Keratinocyte (primary cell): ENCODE measurements around the gene CAP2. TPM values are rescaled to one million over a fixed set of nuclear protein-coding genes. Genes with fewer than 3 reads are reported as not detected.

ENCODE experiments used
- DNase-seq: peaks from one replicate; pipeline ENCODE4 v3.0.0-alpha.2; 2011; ENCODE audit warnings: low read depth, missing footprints, low spot score
- FAIRE-seq: peaks from 2 replicates; lab custom pipeline; 2011; peaks lifted over from hg19 to GRCh38; lab: Jason Lieb, UNC
- H2AFZ ChIP-seq: 2 replicates; pipeline ENCODE4 v1.6.0; 2012; ENCODE audit warnings: low read length, control low read depth, inconsistent platforms; ENCODE audit not compliant: control insufficient read depth
- H3K27ac ChIP-seq: 2 replicates; pipeline ENCODE4 v1.5.1; 2011; ENCODE audit warnings: low read length; ENCODE audit not compliant: control insufficient read depth, insufficient read depth
- H3K27me3 ChIP-seq: 3 replicates; pipeline ENCODE4 v1.6.0; 2011; ENCODE audit warnings: low read length; ENCODE audit not compliant: control insufficient read depth, insufficient read depth; ENCODE audit errors: extremely low read depth
- H3K36me3 ChIP-seq, 2 experiments: 2 replicates in 1 of 2; 3 replicates in 1 of 2; pipeline ENCODE4 v1.5.1; 2011; ENCODE audit warnings: low read length in 2 of 2, mild to moderate bottlenecking in 1 of 2; ENCODE audit not compliant: control insufficient read depth in 2 of 2, insufficient read depth in 2 of 2; ENCODE audit errors: extremely low read depth in 1 of 2
- H3K4me1 ChIP-seq: 3 replicates; pipeline ENCODE4 v1.5.1; 2011; ENCODE audit warnings: low read length; ENCODE audit not compliant: control insufficient read depth, insufficient read depth; ENCODE audit errors: extremely low read depth
- H3K4me2 ChIP-seq: 3 replicates; pipeline ENCODE4 v1.6.0; 2011; ENCODE audit warnings: low read depth, low read length; ENCODE audit not compliant: control insufficient read depth, insufficient read depth; ENCODE audit errors: extremely low read depth
- H3K4me3 ChIP-seq, 3 experiments: fragments of 200-600 bp in 1 of 3; sonication (generic) in 1 of 3; 2 replicates in 2 of 3; 3 replicates in 1 of 3; pipeline ENCODE4 v1.5.1; 2011 to 2016; ENCODE audit warnings: low read length in 3 of 3, mild to moderate bottlenecking in 3 of 3, control low read depth in 2 of 3, inconsistent platforms in 1 of 3, low read depth in 1 of 3, mixed read lengths in 1 of 3, mixed run types in 1 of 3, moderate library complexity in 1 of 3; ENCODE audit not compliant: control insufficient read depth in 2 of 3, insufficient read depth in 2 of 3; ENCODE audit errors: extremely low read depth in 1 of 3
- H3K79me2 ChIP-seq: 2 replicates; pipeline ENCODE4 v1.6.0; 2012; ENCODE audit warnings: low read length; ENCODE audit not compliant: control insufficient read depth, insufficient read depth
- H3K9ac ChIP-seq: 3 replicates; pipeline ENCODE4 v1.6.0; 2011; ENCODE audit warnings: low read length; ENCODE audit not compliant: control insufficient read depth, insufficient read depth; ENCODE audit errors: extremely low read depth
- H3K9me1 ChIP-seq: 3 replicates; pipeline ENCODE4 v1.6.0; 2011; ENCODE audit warnings: low read length; ENCODE audit not compliant: control insufficient read depth, insufficient read depth; ENCODE audit errors: extremely low read depth
- H3K9me3 ChIP-seq: 2 replicates; pipeline ENCODE4 v1.5.1; 2012; ENCODE audit warnings: low read depth, low read length; ENCODE audit not compliant: control insufficient read depth
- H4K20me1 ChIP-seq: 3 replicates; pipeline ENCODE4 v1.6.0; 2011; ENCODE audit warnings: low read length; ENCODE audit not compliant: control insufficient read depth, insufficient read depth; ENCODE audit errors: extremely low read depth
- EZH2 ChIP-seq: IDR thresholded peaks from one replicate; pipeline ENCODE4 v1.6.1; 2012; ENCODE audit warnings: inconsistent platforms, mild to moderate bottlenecking, low read length, moderate library complexity
- dilution Hi-C: fragments of 300-500 bp; cut with MboI; formaldehyde crosslinking; loops from one replicate; pipeline ENCODE4 v1.7.0; 2020; ENCODE audit warnings: low sequenced_read_pairs; ENCODE audit not compliant: extremely low pct_ligation_motif_present
- polyA plus RNA-seq, 5 experiments: library from polyadenylated mRNA; depleted of rRNA in 3 of 5; stranded (reverse) in 3 of 5; stranded (forward) in 1 of 5; unstranded in 1 of 5; fragments of >200 nt; gene quantifications; 1 replicate in 1 of 5; 2 replicates in 3 of 5; 3 replicates in 1 of 5; pipeline versions ENCODE4 v1.2.1 to v1.2.3, GENCODE V29; 2011 to 2012; ENCODE audit warnings: missing spikeins in 2 of 5, low read depth in 1 of 5, low replicate concordance in 1 of 5
- TF ChIP-seq, protein P1 (sequence below), 3 experiments: IDR thresholded peaks in 1 of 3; conservative IDR thresholded peaks in 1 of 3; optimal IDR thresholded peaks in 1 of 3; 2 replicates in 2 of 3; 3 replicates in 1 of 3; pipeline versions ENCODE3 to v1.5.1; 2011; ENCODE audit warnings: low read length in 3 of 3, mild to moderate bottlenecking in 3 of 3, moderate library complexity in 2 of 3, control low read depth in 1 of 3, inconsistent platforms in 1 of 3; ENCODE audit not compliant: insufficient read depth in 2 of 3; ENCODE audit errors: extremely low read depth in 1 of 3

CAP2 gene
- polyA plus RNA-seq, 1 donor (not counting 4 experiments of a cell fraction or from before 2014, with no cell fraction given): 12.1 TPM

DNA sequence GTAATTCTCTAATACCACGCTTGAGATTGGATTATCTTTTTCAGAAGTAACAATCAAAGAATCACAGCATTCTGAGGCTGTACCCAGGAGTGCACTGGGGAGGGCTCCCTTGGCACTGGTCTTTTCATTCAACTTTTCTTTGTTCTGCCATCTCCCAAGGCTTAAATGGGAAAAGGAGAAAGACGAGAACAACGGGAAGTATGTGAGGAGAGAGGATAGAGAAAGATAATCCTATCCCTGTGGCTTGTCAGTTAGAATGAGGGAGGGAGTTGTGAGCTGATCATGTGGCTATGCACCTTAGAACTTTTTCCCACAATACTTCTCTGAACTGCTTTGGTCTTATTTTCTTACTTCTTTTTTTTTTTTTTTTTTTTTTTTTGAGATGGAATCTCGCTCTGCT, 83.1 kb downstream of the CAP2 start:
- dilution Hi-C loops: no loop called here
- H3K27ac ChIP-seq: no peak overlapping the region

DNA sequence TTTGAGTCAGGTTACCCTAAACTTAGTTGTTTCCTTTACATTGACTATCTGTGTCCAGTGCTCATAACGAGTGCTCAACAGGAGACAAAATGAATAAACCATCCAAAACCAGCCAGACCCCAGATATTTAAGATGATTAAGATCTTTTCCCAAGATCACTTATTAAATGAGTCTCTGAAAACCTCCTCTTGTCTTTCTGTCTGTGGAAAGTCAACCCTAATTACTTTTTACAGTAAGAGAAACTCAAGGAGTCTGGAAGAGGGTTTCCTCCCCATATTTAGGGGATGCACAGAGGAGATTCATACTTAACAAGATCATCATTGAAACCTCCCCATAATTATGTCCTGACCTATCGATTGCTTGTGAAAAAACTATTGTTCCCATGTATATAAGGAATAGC, 84.0 kb downstream of the CAP2 start:
- Histone ChIP-seq H3K36me3 (no peaks in the 10 kb centered on the region), H3K79me2 (no peaks in the 10 kb centered on the region), H3K4me1 (peaks cover 4% of the 10 kb centered on the region), H3K4me2 (no peak overlapping the region), H2AFZ (no peak overlapping the region), H3K9ac (no peak overlapping the region), H4K20me1 (no peaks in the 10 kb centered on the region), H3K9me3 (no peaks in the 10 kb centered on the region), H3K27ac (no peak overlapping the region), H3K4me3 (no peak overlapping the region), H3K27me3 (no peaks in the 10 kb centered on the region), H3K9me1 (no peaks in the 10 kb centered on the region)
- no peak for DNase-seq
- TF ChIP-seq EZH2: no peak
- TF ChIP-seq, protein P1, sequence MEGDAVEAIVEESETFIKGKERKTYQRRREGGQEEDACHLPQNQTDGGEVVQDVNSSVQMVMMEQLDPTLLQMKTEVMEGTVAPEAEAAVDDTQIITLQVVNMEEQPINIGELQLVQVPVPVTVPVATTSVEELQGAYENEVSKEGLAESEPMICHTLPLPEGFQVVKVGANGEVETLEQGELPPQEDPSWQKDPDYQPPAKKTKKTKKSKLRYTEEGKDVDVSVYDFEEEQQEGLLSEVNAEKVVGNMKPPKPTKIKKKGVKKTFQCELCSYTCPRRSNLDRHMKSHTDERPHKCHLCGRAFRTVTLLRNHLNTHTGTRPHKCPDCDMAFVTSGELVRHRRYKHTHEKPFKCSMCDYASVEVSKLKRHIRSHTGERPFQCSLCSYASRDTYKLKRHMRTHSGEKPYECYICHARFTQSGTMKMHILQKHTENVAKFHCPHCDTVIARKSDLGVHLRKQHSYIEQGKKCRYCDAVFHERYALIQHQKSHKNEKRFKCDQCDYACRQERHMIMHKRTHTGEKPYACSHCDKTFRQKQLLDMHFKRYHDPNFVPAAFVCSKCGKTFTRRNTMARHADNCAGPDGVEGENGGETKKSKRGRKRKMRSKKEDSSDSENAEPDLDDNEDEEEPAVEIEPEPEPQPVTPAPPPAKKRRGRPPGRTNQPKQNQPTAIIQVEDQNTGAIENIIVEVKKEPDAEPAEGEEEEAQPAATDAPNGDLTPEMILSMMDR (optimal IDR thresholded peaks at IDR 0.05 in 1 of 3, IDR thresholded peaks at IDR 0.05 in 1 of 3, conservative IDR thresholded peaks at IDR 0.05 in 1 of 3; ENCODE audit: extremely low read depth in 1 of 3, insufficient read depth in 2 of 3, low read length in 3 of 3): no peak
- dilution Hi-C loops: no loop called here
- no peak for FAIRE-seq

More for the DNA sequence above, 83.1 kb downstream of the CAP2 start:
- Histone ChIP-seq H3K79me2 (no peaks in the 10 kb centered on the region), H4K20me1 (no peaks in the 10 kb centered on the region), H3K4me3 (no peak overlapping the region), H2AFZ (no peak overlapping the region), H3K9ac (no peak overlapping the region), H3K4me2 (no peak overlapping the region), H3K9me1 (no peaks in the 10 kb centered on the region), H3K4me1 (peaks cover 4% of the 10 kb centered on the region), H3K36me3 (no peaks in the 10 kb centered on the region), H3K9me3 (no peaks in the 10 kb centered on the region), H3K27me3 (no peaks in the 10 kb centered on the region)
- FAIRE-seq (no peak), DNase-seq (no peak)
- TF ChIP-seq EZH2: no peak
- TF ChIP-seq, protein P1 (optimal IDR thresholded peaks at IDR 0.05 in 1 of 3, IDR thresholded peaks at IDR 0.05 in 1 of 3, conservative IDR thresholded peaks at IDR 0.05 in 1 of 3; ENCODE audit: extremely low read depth in 1 of 3, insufficient read depth in 2 of 3, low read length in 3 of 3): no peak
